IMR-90 (cell line): ENCODE measurements around the gene RASGRP3. TPM values are rescaled to one million over a fixed set of nuclear protein-coding genes. Genes with fewer than 3 reads are reported as not detected.

ENCODE experiments used
- ATAC-seq: fragments of 200-7000 bp; cut with Tn5 transposase; 2 replicates; pipeline ENCODE4 v1.9.1; 2020; ENCODE audit warnings: low read depth, mild to moderate bottlenecking, moderate library complexity
- BruUV-seq: library from RNA; stranded (reverse); fragments of 400-500 nt; replicated peaks from 2 replicates; lab custom pipeline; 2021; lab: Mats Ljungman, UMichigan
- CTCF ChIA-PET: fragments of 300-600 bp; formaldehyde crosslinking; extraction: SDS; loops from one replicate; lab custom pipeline; 2021; ENCODE audit warnings: antibody characterized with exemption; lab: Yijun Ruan, JAX
- POLR2A ChIA-PET: fragments of 300-600 bp; sonication (Branson Sonifier 250); formaldehyde crosslinking; loops from one replicate; lab custom pipeline; 2022; ENCODE audit warnings: antibody characterized with exemption; ENCODE audit not compliant: unreplicated experiment; lab: Charles Lee
- DNase-seq: peaks from one replicate; pipeline ENCODE4 v3.0.0; 2013
- H2AFZ ChIP-seq: replicated peaks from 2 replicates; pipeline ENCODE3; 2013; ENCODE audit warnings: low read length, mild to moderate bottlenecking; ENCODE audit not compliant: poor library complexity
- H2AK5ac ChIP-seq: 2 replicates; pipeline ENCODE4 v1.6.1; 2013; ENCODE audit warnings: low read depth, low read length, inconsistent platforms
- H2AK9ac ChIP-seq: replicated peaks from 2 replicates; pipeline ENCODE3; 2013; ENCODE audit warnings: mild to moderate bottlenecking, low read depth, low read length, moderate library complexity; ENCODE audit not compliant: poor library complexity
- H2BK120ac ChIP-seq: 2 replicates; pipeline ENCODE4 v1.6.1; 2013; ENCODE audit warnings: low read depth, low read length, inconsistent platforms
- H2BK15ac ChIP-seq: 3 replicates; pipeline ENCODE4 v1.6.1; 2013; ENCODE audit warnings: low read depth, low read length, inconsistent platforms
- H2BK20ac ChIP-seq: 2 replicates; pipeline ENCODE4 v1.6.1; 2013; ENCODE audit warnings: low read depth, mild to moderate bottlenecking, inconsistent platforms, low read length, moderate library complexity
- H2BK5ac ChIP-seq: 2 replicates; pipeline ENCODE4 v1.6.1; 2013; ENCODE audit warnings: mild to moderate bottlenecking, low read depth, low read length, inconsistent platforms; ENCODE audit not compliant: poor library complexity, severe bottlenecking
- H3K14ac ChIP-seq: replicated peaks from 2 replicates; pipeline ENCODE4 v1.6.1; 2013; ENCODE audit warnings: low read depth, low read length, inconsistent platforms
- H3K18ac ChIP-seq: 2 replicates; pipeline ENCODE4 v1.6.1; 2013; ENCODE audit warnings: low read depth, low read length, control low read depth
- H3K23ac ChIP-seq: 2 replicates; pipeline ENCODE4 v1.6.1; 2013; ENCODE audit warnings: low read depth, low read length, inconsistent platforms
- H3K27ac ChIP-seq: 2 replicates; pipeline ENCODE4 v1.5.1; 2013; ENCODE audit warnings: mild to moderate bottlenecking, control low read depth, low read length; ENCODE audit not compliant: insufficient read depth
- H3K27me3 ChIP-seq: 2 replicates; pipeline ENCODE4 v1.6.1; 2013; ENCODE audit warnings: low read length; ENCODE audit not compliant: control insufficient read depth, insufficient read depth
- H3K36me3 ChIP-seq: 2 replicates; pipeline ENCODE4 v1.6.1; 2013; ENCODE audit warnings: low read length, mixed read lengths; ENCODE audit not compliant: control insufficient read depth, insufficient read depth
- H3K4ac ChIP-seq: 2 replicates; pipeline ENCODE4 v1.6.1; 2013; ENCODE audit warnings: low read depth, low read length, inconsistent platforms
- H3K4me1 ChIP-seq: 2 replicates; pipeline ENCODE4 v1.6.1; 2013; ENCODE audit warnings: low read length, mixed read lengths; ENCODE audit not compliant: control insufficient read depth, insufficient read depth
- H3K4me2 ChIP-seq: 2 replicates; pipeline ENCODE4 v1.6.1; 2013; ENCODE audit warnings: low read depth, mild to moderate bottlenecking, control low read depth, low read length, moderate library complexity
- H3K4me3 ChIP-seq: 2 replicates; pipeline ENCODE4 v1.5.1; 2013; ENCODE audit warnings: low read depth, mild to moderate bottlenecking, control low read depth, low read length, moderate library complexity; ENCODE audit not compliant: insufficient read depth
- H3K56ac ChIP-seq: 2 replicates; pipeline ENCODE4 v1.6.1; 2013; ENCODE audit warnings: low read length, inconsistent platforms; ENCODE audit not compliant: insufficient read depth; ENCODE audit errors: extremely low read depth
- H3K79me1 ChIP-seq, 2 experiments: 2 replicates each; pipeline ENCODE4 v1.6.1; 2013; ENCODE audit warnings: low read length in 2 of 2, inconsistent platforms in 1 of 2, low read depth in 1 of 2
- H3K9ac ChIP-seq: 2 replicates; pipeline ENCODE4 v1.6.1; 2013; ENCODE audit warnings: low read depth, low read length, control low read depth
- H3K9me1 ChIP-seq: 2 replicates; pipeline ENCODE4 v1.6.1; 2013; ENCODE audit warnings: low read length, inconsistent platforms; ENCODE audit not compliant: insufficient read depth
- H3K9me3 ChIP-seq: 2 replicates; pipeline ENCODE4 v1.6.1; 2013; ENCODE audit warnings: low read length; ENCODE audit not compliant: control insufficient read depth, insufficient read depth
- H4K20me1 ChIP-seq: 2 replicates; pipeline ENCODE4 v1.6.1; 2013; ENCODE audit warnings: low read length, inconsistent platforms; ENCODE audit not compliant: insufficient read depth
- H4K5ac ChIP-seq: 2 replicates; pipeline ENCODE4 v1.6.1; 2013; ENCODE audit warnings: mild to moderate bottlenecking, low read depth, low read length, control low read depth
- H4K8ac ChIP-seq, 2 experiments: 2 replicates each; pipeline ENCODE4 v1.6.1; 2013; ENCODE audit warnings: low read depth in 2 of 2, low read length in 2 of 2, control low read depth in 1 of 2, inconsistent platforms in 1 of 2
- H4K91ac ChIP-seq: 2 replicates; pipeline ENCODE4 v1.6.1; 2013; ENCODE audit warnings: low read depth, low read length, inconsistent platforms; ENCODE audit not compliant: insufficient read depth
- BHLHE40 ChIP-seq: fragments of 150-350 bp; IDR thresholded peaks from 2 replicates; pipeline ENCODE4 v1.6.1; 2016; ENCODE audit warnings: mild to moderate bottlenecking, low read depth, low read length
- CEBPB ChIP-seq: IDR thresholded peaks from 2 replicates; pipeline ENCODE4 v1.6.1; 2012; ENCODE audit warnings: low read depth, low read length, improper control_type of control experiment
- CHD1 ChIP-seq: IDR thresholded peaks from 2 replicates; pipeline ENCODE4 v1.6.1; 2012; ENCODE audit warnings: low read depth, low read length, improper control_type of control experiment
- ELK1 ChIP-seq: fragments of 150-350 bp; IDR thresholded peaks from 2 replicates; pipeline ENCODE4 v1.6.1; 2016; ENCODE audit warnings: low read depth, mild to moderate bottlenecking, low read length, moderate library complexity, borderline replicate concordance
- FOS ChIP-seq: fragments of 150-350 bp; IDR thresholded peaks from 2 replicates; pipeline ENCODE4 v1.6.1; 2016; ENCODE audit warnings: low read depth, low read length
- MAFK ChIP-seq: IDR thresholded peaks from 2 replicates; pipeline ENCODE4 v1.6.1; 2012; ENCODE audit warnings: low read depth, low read length, improper control_type of control experiment
- MAZ ChIP-seq: IDR thresholded peaks from 2 replicates; pipeline ENCODE4 v1.6.1; 2012; ENCODE audit warnings: low read depth, mild to moderate bottlenecking, low read length, improper control_type of control experiment, moderate library complexity, borderline replicate concordance
- MXI1 ChIP-seq: IDR thresholded peaks from 2 replicates; pipeline ENCODE4 v1.6.1; 2012; ENCODE audit warnings: low read depth, mild to moderate bottlenecking, low read length, moderate library complexity, borderline replicate concordance
- NFE2L2 ChIP-seq: fragments of 150-350 bp; IDR thresholded peaks from 2 replicates; pipeline ENCODE4 v1.6.1; 2016; ENCODE audit warnings: low read depth, mild to moderate bottlenecking, low read length
- POLR2A ChIP-seq: IDR thresholded peaks from 2 replicates; pipeline ENCODE4 v1.6.1; 2012; ENCODE audit warnings: mild to moderate bottlenecking, low read depth, low read length
- RAD21 ChIP-seq: IDR thresholded peaks from 2 replicates; pipeline ENCODE4 v1.6.1; 2012; ENCODE audit warnings: low read length, improper control_type of control experiment
- RCOR1 ChIP-seq: IDR thresholded peaks from 2 replicates; pipeline ENCODE4 v1.6.1; 2012; ENCODE audit warnings: mild to moderate bottlenecking, low read length, improper control_type of control experiment; ENCODE audit not compliant: insufficient replicate concordance
- RFX5 ChIP-seq: IDR thresholded peaks from 2 replicates; pipeline ENCODE4 v1.8.0; 2012; ENCODE audit warnings: low read depth, mild to moderate bottlenecking, low read length, moderate library complexity
- SMC3 ChIP-seq: fragments of 150-350 bp; IDR thresholded peaks from 2 replicates; pipeline ENCODE4 v1.6.1; 2016; ENCODE audit warnings: low read depth, mild to moderate bottlenecking, antibody characterized with exemption, low read length, moderate library complexity
- USF2 ChIP-seq: fragments of 150-350 bp; IDR thresholded peaks from 2 replicates; pipeline ENCODE4 v1.6.1; 2017; ENCODE audit warnings: mild to moderate bottlenecking, antibody characterized with exemption, low read length, low read depth
- WGBS, 2 experiments: methylation state at CpG; one replicate each; pipeline versions ENCODE4 v1.1.5 to v1.1.7; 2013; ENCODE audit warnings: missing lambda C conversion rate in 2 of 2; ENCODE audit not compliant: insufficient read length in 1 of 2; ENCODE audit errors: extremely low coverage in 2 of 2; 5-methylcytosine and 5-hydroxymethylcytosine counted together
- dilution Hi-C: fragments of 300-500 bp; cut with HindIII; formaldehyde crosslinking; loops from one replicate; pipeline ENCODE4 v1.14.3; 2018; ENCODE audit warnings: low sequenced_read_pairs; ENCODE audit not compliant: unreplicated experiment
- in situ Hi-C: fragments of 300-500 bp; cut with MboI; formaldehyde crosslinking; loops from 3 replicates; pipeline ENCODE4 v1.14.3; 2019; ENCODE audit warnings: low sequenced_read_pairs, inconsistent platforms, mixed read lengths
- intact Hi-C: fragments of 100-400 bp; cut with micrococcal nuclease; formaldehyde crosslinking; loops from 2 replicates; pipeline ENCODE4 v1.10.0; 2022
- polyA plus RNA-seq, 3 experiments: library from polyadenylated mRNA; depleted of rRNA; stranded (reverse); fragments of >200 nt; gene quantifications; 2 replicates each; pipeline ENCODE4 v1.2.3, GENCODE V29; 2012; ENCODE audit warnings: low replicate concordance in 1 of 3
- total RNA-seq: library from RNA; depleted of rRNA; stranded (reverse); fragments of >200 nt; gene quantifications from 2 replicates; pipeline ENCODE4 v1.2.3, GENCODE V29; 2012
- TF ChIP-seq, protein P1 (sequence below): conservative IDR thresholded peaks from 2 replicates; pipeline ENCODE4 v1.5.1; 2012; ENCODE audit warnings: mild to moderate bottlenecking, low read depth, low read length, improper control_type of control experiment

Gene RASGRP3
- total and polyA plus RNA-seq, 2 of the 4 experiments (the other 2 are of a cell fraction), result 1.7 to 3.0 TPM

DNA sequence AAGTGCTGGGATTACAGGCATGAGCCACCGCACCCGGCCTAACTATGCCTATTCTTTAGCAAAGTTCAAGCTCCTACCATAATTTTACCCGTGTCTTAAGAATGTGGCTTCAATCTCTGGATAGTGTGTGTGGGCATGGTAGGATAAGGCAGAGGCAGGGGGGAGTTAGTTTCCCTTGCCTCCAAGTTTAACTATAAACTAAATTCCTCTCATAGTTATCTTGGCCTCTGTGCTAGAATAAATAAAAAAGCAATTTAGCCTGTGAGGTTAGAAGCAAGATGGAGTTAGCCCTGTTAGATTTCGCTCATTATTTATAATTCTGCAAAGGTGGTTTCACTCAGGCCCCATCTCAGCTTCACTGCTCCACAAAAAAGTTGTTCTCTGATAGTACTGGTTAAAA lies 129.7 kb downstream of the RASGRP3 start:
- Histone ChIP-seq H4K91ac (no peak overlapping the region), H2AK9ac (no peak overlapping the region), H3K4me3 (no peak overlapping the region), H2BK15ac (no peak overlapping the region), H2BK5ac (no peak overlapping the region), H3K36me3 (no peaks in the 10 kb centered on the region), H3K79me1 (no peaks in the 10 kb centered on the region), H3K4ac (no peak overlapping the region), H3K23ac (no peak overlapping the region), H3K4me1 (peaks cover 3% of the 10 kb centered on the region; the same call in 1 of the 2 replicates), H3K27ac (no peak overlapping the region), H3K14ac (no peak overlapping the region), H3K56ac (no peak overlapping the region), H2BK120ac (no peak overlapping the region), H3K4me2 (no peak overlapping the region), H3K9me3 (no peaks in the 10 kb centered on the region), H4K5ac (no peak overlapping the region), H3K18ac (no peak overlapping the region), H3K27me3 (no peaks in the 10 kb centered on the region), H3K9me1 (peaks cover 4% of the 10 kb centered on the region; the same call in 1 of the 2 replicates), H2AFZ (no peak overlapping the region), H4K20me1 (no peaks in the 10 kb centered on the region), H2BK20ac (no peak overlapping the region), H4K8ac (no peak overlapping the region), H2AK5ac (no peak overlapping the region), H3K9ac (no peak overlapping the region)
- DNase-seq (no peak), ATAC-seq (peak; percentile 77)
- no CpG with 5 or more reads among the region's 4 CpGs for WGBS, 2 experiments
- in situ Hi-C loops (no loop called here), intact Hi-C loops (no loop called here), dilution Hi-C loops (no loop called here)
- TF ChIP-seq, protein P1, sequence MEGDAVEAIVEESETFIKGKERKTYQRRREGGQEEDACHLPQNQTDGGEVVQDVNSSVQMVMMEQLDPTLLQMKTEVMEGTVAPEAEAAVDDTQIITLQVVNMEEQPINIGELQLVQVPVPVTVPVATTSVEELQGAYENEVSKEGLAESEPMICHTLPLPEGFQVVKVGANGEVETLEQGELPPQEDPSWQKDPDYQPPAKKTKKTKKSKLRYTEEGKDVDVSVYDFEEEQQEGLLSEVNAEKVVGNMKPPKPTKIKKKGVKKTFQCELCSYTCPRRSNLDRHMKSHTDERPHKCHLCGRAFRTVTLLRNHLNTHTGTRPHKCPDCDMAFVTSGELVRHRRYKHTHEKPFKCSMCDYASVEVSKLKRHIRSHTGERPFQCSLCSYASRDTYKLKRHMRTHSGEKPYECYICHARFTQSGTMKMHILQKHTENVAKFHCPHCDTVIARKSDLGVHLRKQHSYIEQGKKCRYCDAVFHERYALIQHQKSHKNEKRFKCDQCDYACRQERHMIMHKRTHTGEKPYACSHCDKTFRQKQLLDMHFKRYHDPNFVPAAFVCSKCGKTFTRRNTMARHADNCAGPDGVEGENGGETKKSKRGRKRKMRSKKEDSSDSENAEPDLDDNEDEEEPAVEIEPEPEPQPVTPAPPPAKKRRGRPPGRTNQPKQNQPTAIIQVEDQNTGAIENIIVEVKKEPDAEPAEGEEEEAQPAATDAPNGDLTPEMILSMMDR, result no peak
- no peak for TF ChIP-seq BHLHE40
- no peak for TF ChIP-seq ELK1
- TF ChIP-seq RFX5, result no peak
- TF ChIP-seq MAFK, result no peak
- TF ChIP-seq FOS, result no peak
- TF ChIP-seq SMC3, result no peak
- TF ChIP-seq CHD1, result no peak
- no peak for TF ChIP-seq USF2
- TF ChIP-seq POLR2A, result no peak
- no peak for TF ChIP-seq NFE2L2
- no peak for TF ChIP-seq RCOR1
- no peak for TF ChIP-seq CEBPB
- no peak for TF ChIP-seq RAD21
- no peak for TF ChIP-seq MAZ
- no peak for TF ChIP-seq MXI1
- POLR2A ChIA-PET, result no interaction called here
- CTCF ChIA-PET, result no interaction called here
- no TSS peak for BruUV-seq
